OCI-LY3 (cell line): ENCODE measurements around the gene SMURF2.

ENCODE experiments used
- CTCF ChIP-seq: fragments of 200-600, 300-600 bp; sonication (generic); IDR thresholded peaks from 2 replicates; pipeline ENCODE4 v1.5.1; 2014; ENCODE audit warnings: antibody characterized with exemption, low read length, low read depth
- EZH2phosphoT487 ChIP-seq: fragments of 200-600 bp; shearing (Covaris generic); IDR thresholded peaks from 2 replicates; pipeline ENCODE4 v1.6.1; 2018; ENCODE audit warnings: antibody characterized with exemption, mixed run types, low read depth

- TF ChIP-seq CTCF (no peak), EZH2phosphoT487 (no peak)
Measured at GRCh38 chr17:64502809-64503208, 159.3 kb downstream of the SMURF2 start.
